GM21529 (cell line): ENCODE measurements around the gene RUSF1.
A peak's percentile ranks its signal among the peaks of the same experiment; 100 is the strongest.

Experiments used
- ATAC-seq: cut with Tn5 transposase; IDR thresholded peaks from one replicate; pipeline ENCODE4 v1.9.1; 2021; ENCODE audit not compliant: unreplicated experiment

The RUSF1 gene

GRCh38 chr16:31471241-31471874 is 36.8 kb downstream of the RUSF1 start:
- no peak for ATAC-seq

GRCh38 chr16:31470615-31471014 is 37.6 kb downstream of the RUSF1 start:
- ATAC-seq = no peak

GRCh38 chr16:31467858-31468257 is 40.3 kb downstream of the RUSF1 start:
- no peak for ATAC-seq

- ATAC-seq = no peak
Observed at GRCh38 chr16:31467151-31467773, 40.9 kb downstream of the RUSF1 start.

GRCh38 chr16:31466381-31466841 is 41.8 kb downstream of the RUSF1 start:
- no peak for ATAC-seq

- ATAC-seq = no peak
Observed at GRCh38 chr16:31465788-31466370, 42.3 kb downstream of the RUSF1 start.

- ATAC-seq = no peak
Observed at GRCh38 chr16:31464781-31465260, 43.4 kb downstream of the RUSF1 start.

GRCh38 chr16:31464348-31464769 is 43.8 kb downstream of the RUSF1 start:
- no peak for ATAC-seq

- no peak for ATAC-seq
Observed at GRCh38 chr16:31461921-31462804, 46.0 kb downstream of the RUSF1 start.

- ATAC-seq = no peak
Observed at GRCh38 chr16:31461201-31461920, 46.8 kb downstream of the RUSF1 start.

GRCh38 chr16:31460582-31461002 is 47.6 kb downstream of the RUSF1 start:
- ATAC-seq = no peak

GRCh38 chr16:31459687-31460581 is 48.3 kb downstream of the RUSF1 start:
- ATAC-seq = peak; percentile 66

GRCh38 chr16:31458844-31459686 is 49.1 kb downstream of the RUSF1 start, which contains the start of gene ARMC5:
Gene ARMC5, plus strand, starts transcription at chr16:31459501. Its CDS starts 24 bp downstream, at chr16:31459525.
- ATAC-seq = peak; percentile 77

GRCh38 chr16:31458073-31458843 is 49.9 kb downstream of the RUSF1 start:
- no peak for ATAC-seq

- no peak for ATAC-seq
Observed at GRCh38 chr16:31456988-31457360, 51.2 kb downstream of the RUSF1 start.

- no peak for ATAC-seq
Observed at GRCh38 chr16:31455601-31456314, 52.4 kb downstream of the RUSF1 start.
